ENCODE results near the gene FHIP1A.

GRCh38 chr4:151418856-151419255 is 9.9 kb downstream of the FHIP1A start:
- TF ChIP-seq POLR2A (IDR thresholded peaks at IDR 0.05) (no peak), POLR2AphosphoS5 (IDR thresholded peaks at IDR 0.05) (no peak)
